ENCODE data around the gene WRAP53.

Gene WRAP53

GRCh38 chr17:7747635-7748071 is 59.4 kb downstream of the WRAP53 start:
- no peak for DNase-seq

- DNase-seq, result no peak
These were observed 59.9 kb downstream of the WRAP53 start for GRCh38 chr17:7748076-7748775.

- no peak for DNase-seq
These were observed 62.1 kb downstream of the WRAP53 start for GRCh38 chr17:7750321-7750821.
